C4-2B (cell line): ENCODE data around the gene IGLL5.

Experiments
- ZFX ChIP-seq: fragments of 450-650 bp; IDR thresholded peaks from 2 replicates; pipeline ENCODE4 v1.6.1; 2017
- TF ChIP-seq, protein P1 (sequence below): fragments of 450-650 bp; conservative IDR thresholded peaks from 2 replicates; pipeline ENCODE4 v1.5.1; 2017; ENCODE audit warnings: mild to moderate bottlenecking

GRCh38 chr22:22856364-22856763 is 31.3 kb upstream of the IGLL5 start:
- TF ChIP-seq, protein P1, sequence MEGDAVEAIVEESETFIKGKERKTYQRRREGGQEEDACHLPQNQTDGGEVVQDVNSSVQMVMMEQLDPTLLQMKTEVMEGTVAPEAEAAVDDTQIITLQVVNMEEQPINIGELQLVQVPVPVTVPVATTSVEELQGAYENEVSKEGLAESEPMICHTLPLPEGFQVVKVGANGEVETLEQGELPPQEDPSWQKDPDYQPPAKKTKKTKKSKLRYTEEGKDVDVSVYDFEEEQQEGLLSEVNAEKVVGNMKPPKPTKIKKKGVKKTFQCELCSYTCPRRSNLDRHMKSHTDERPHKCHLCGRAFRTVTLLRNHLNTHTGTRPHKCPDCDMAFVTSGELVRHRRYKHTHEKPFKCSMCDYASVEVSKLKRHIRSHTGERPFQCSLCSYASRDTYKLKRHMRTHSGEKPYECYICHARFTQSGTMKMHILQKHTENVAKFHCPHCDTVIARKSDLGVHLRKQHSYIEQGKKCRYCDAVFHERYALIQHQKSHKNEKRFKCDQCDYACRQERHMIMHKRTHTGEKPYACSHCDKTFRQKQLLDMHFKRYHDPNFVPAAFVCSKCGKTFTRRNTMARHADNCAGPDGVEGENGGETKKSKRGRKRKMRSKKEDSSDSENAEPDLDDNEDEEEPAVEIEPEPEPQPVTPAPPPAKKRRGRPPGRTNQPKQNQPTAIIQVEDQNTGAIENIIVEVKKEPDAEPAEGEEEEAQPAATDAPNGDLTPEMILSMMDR, result no peak
- no peak for TF ChIP-seq ZFX
